ENCODE measurements around the gene BNC2.

DNA sequence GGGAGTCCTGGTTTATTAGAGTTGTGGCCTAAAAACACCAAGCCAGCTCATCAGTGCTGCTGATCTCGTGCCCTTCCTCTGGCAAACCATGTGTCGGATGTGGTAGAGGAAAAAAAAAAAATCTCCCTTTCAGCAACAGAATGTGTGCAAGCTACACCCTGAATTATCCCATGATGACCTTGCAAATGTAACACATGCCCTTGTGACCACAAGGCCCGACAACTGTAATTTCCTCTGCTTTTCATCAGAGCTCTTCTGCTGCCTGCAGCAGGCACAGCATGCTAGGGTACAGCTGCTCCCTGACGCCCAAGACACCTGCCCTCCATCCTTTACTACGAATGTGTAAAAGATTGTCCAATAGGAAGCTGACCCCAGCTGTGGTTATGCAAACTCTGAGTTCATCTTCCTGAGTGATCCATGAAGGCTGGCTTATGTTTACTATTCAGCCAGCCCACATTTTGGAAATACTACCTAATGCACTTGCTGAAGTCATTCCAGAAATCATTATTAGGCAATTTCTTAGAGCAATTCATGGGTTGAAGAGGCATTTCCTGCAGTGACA lies 14.6 kb upstream of the BNC2 start:
- TF ChIP-seq, protein P1, sequence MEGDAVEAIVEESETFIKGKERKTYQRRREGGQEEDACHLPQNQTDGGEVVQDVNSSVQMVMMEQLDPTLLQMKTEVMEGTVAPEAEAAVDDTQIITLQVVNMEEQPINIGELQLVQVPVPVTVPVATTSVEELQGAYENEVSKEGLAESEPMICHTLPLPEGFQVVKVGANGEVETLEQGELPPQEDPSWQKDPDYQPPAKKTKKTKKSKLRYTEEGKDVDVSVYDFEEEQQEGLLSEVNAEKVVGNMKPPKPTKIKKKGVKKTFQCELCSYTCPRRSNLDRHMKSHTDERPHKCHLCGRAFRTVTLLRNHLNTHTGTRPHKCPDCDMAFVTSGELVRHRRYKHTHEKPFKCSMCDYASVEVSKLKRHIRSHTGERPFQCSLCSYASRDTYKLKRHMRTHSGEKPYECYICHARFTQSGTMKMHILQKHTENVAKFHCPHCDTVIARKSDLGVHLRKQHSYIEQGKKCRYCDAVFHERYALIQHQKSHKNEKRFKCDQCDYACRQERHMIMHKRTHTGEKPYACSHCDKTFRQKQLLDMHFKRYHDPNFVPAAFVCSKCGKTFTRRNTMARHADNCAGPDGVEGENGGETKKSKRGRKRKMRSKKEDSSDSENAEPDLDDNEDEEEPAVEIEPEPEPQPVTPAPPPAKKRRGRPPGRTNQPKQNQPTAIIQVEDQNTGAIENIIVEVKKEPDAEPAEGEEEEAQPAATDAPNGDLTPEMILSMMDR (IDR thresholded peaks at IDR 0.05; ENCODE audit: insufficient read depth, low read length) = no peak
- TF ChIP-seq, protein P2, sequence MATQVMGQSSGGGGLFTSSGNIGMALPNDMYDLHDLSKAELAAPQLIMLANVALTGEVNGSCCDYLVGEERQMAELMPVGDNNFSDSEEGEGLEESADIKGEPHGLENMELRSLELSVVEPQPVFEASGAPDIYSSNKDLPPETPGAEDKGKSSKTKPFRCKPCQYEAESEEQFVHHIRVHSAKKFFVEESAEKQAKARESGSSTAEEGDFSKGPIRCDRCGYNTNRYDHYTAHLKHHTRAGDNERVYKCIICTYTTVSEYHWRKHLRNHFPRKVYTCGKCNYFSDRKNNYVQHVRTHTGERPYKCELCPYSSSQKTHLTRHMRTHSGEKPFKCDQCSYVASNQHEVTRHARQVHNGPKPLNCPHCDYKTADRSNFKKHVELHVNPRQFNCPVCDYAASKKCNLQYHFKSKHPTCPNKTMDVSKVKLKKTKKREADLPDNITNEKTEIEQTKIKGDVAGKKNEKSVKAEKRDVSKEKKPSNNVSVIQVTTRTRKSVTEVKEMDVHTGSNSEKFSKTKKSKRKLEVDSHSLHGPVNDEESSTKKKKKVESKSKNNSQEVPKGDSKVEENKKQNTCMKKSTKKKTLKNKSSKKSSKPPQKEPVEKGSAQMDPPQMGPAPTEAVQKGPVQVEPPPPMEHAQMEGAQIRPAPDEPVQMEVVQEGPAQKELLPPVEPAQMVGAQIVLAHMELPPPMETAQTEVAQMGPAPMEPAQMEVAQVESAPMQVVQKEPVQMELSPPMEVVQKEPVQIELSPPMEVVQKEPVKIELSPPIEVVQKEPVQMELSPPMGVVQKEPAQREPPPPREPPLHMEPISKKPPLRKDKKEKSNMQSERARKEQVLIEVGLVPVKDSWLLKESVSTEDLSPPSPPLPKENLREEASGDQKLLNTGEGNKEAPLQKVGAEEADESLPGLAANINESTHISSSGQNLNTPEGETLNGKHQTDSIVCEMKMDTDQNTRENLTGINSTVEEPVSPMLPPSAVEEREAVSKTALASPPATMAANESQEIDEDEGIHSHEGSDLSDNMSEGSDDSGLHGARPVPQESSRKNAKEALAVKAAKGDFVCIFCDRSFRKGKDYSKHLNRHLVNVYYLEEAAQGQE (IDR thresholded peaks at IDR 0.05; ENCODE audit: insufficient replicate concordance, low read depth) = no peak
